CD4-positive, alpha-beta T cell (primary cell): Measurements from ENCODE around the gene RAP1A. TPM values are rescaled to one million over a fixed set of nuclear protein-coding genes. Genes with fewer than 3 reads are reported as not detected.

ENCODE experiments used
- ATAC-seq: fragments of 200-7000 bp; cut with Tn5 transposase; one replicate; pipeline ENCODE4 v1.10.0; 2022; ENCODE audit warnings: mild to moderate bottlenecking; ENCODE audit not compliant: poor library complexity
- CTCF ChIA-PET: fragments of 350-600 bp; sonication (Branson Sonifier 250); formaldehyde crosslinking; loops from one replicate; lab custom pipeline; 2021; ENCODE audit warnings: antibody characterized with exemption, inconsistent platforms; lab: Charles Lee
- POLR2A ChIA-PET: fragments of 350-600 bp; sonication (Branson Sonifier 250); formaldehyde crosslinking; loops from one replicate; lab custom pipeline; 2021; ENCODE audit warnings: antibody characterized with exemption, inconsistent platforms; lab: Charles Lee
- DNase-seq, 14 experiments: peaks; one replicate each; pipeline ENCODE4 v3.0.0-alpha.2; 2013 to 2020; ENCODE audit warnings: mixed read lengths in 2 of 14
- H3K27ac ChIP-seq, 2 donors: one replicate each; pipeline versions ENCODE4 v1.5.1 to v1.7.0; 2013; ENCODE audit warnings: low read length in 2 of 2, low read depth in 1 of 2, mild to moderate bottlenecking in 1 of 2
- H3K27me3 ChIP-seq, 2 experiments: 1 replicate in 1 of 2; 2 replicates in 1 of 2; pipeline versions ENCODE4 v1.6.1 to v1.7.0; 2013; ENCODE audit warnings: low read length in 2 of 2, control low read depth in 1 of 2, mild to moderate bottlenecking in 1 of 2, moderate library complexity in 1 of 2; ENCODE audit not compliant: insufficient read depth in 2 of 2, control insufficient read depth in 1 of 2
- H3K36me3 ChIP-seq: one replicate; pipeline ENCODE4 v1.6.1; 2013; ENCODE audit warnings: low read length, control low read depth; ENCODE audit not compliant: insufficient read depth
- H3K4me1 ChIP-seq: one replicate; pipeline ENCODE4 v1.6.1; 2013; ENCODE audit warnings: low read length, control low read depth; ENCODE audit not compliant: insufficient read depth
- H3K4me3 ChIP-seq: one replicate; pipeline ENCODE4 v1.5.1; 2013; ENCODE audit warnings: mild to moderate bottlenecking, low read length, moderate library complexity
- H3K9me3 ChIP-seq, 2 experiments: 1 replicate in 1 of 2; 2 replicates in 1 of 2; pipeline versions ENCODE4 v1.6.1 to v1.7.0; 2013; ENCODE audit warnings: low read length in 2 of 2, mild to moderate bottlenecking in 2 of 2, control low read depth in 1 of 2, moderate library complexity in 1 of 2; ENCODE audit not compliant: control insufficient read depth in 1 of 2, insufficient read depth in 1 of 2
- H3K27ac Mint-ChIP-seq: one replicate; pipeline ENCODE4 v1.8.0; 2020; ENCODE audit warnings: mixed read lengths
- H3K27me3 Mint-ChIP-seq: one replicate; pipeline ENCODE4 v1.8.0; 2021; ENCODE audit warnings: mixed read lengths
- H3K36me3 Mint-ChIP-seq: one replicate; pipeline ENCODE4 v1.8.0; 2021; ENCODE audit warnings: low read depth, mixed read lengths
- H3K4me1 Mint-ChIP-seq: one replicate; pipeline ENCODE4 v1.8.0; 2021; ENCODE audit warnings: low read depth, mixed read lengths
- H3K4me3 Mint-ChIP-seq: one replicate; pipeline ENCODE4 v1.8.0; 2020; ENCODE audit warnings: mild to moderate bottlenecking, mixed read lengths
- H3K9me3 Mint-ChIP-seq: one replicate; pipeline ENCODE4 v1.8.0; 2020; ENCODE audit warnings: mixed read lengths
- CTCF ChIP-seq: fragments of 200-600 bp; IDR thresholded peaks from one replicate; pipeline ENCODE4 v1.8.0; 2022; ENCODE audit warnings: antibody characterized with exemption, mild to moderate bottlenecking
- intact Hi-C, 2 experiments: fragments of 100-400 bp; cut with DNase I in 1 of 2; cut with micrococcal nuclease in 1 of 2; formaldehyde crosslinking; loops; one replicate each; pipeline versions ENCODE4 v1.15.1 to v1.9.0; 2023 to 2025; cut with DNase I, micrococcal nuclease
- total RNA-seq, 174 experiments: library from RNA in 2 of 174; stranded (reverse) in 2 of 174; gene quantifications; one replicate each; pipeline ENCODE4 v1.2.3 and lab custom pipeline; 2021 to 2026

RAP1A gene
- total RNA-seq, 2 experiments from 2014 or later = 63.8 to 67.1 TPM

GRCh38 chr1:111729946-111730681 is 110.5 kb downstream of the RAP1A start:
- no peak for DNase-seq

GRCh38 chr1:111730706-111731105 is 111.1 kb downstream of the RAP1A start:
- Mint-ChIP-seq H3K27me3 (no peaks in the 10 kb centered on the region), H3K4me3 (no peak overlapping the region), H3K4me1 (no peaks in the 10 kb centered on the region), H3K27ac (no peak overlapping the region), H3K9me3 (no peaks in the 10 kb centered on the region), H3K36me3 (no peaks in the 10 kb centered on the region)
- POLR2A ChIA-PET = interaction anchor here (0.6 kb wide), 1 partner anchor 24 kb away, joined by 3 read pairs; no protein-coding TSS in a partner anchor
- Histone ChIP-seq H3K27me3 (peaks cover 0 to under 1% of the 10 kb centered on the region in 2 experiments), H3K27ac (no peak overlapping the region), H3K4me1 (peaks cover 7% of the 10 kb centered on the region), H3K36me3 (no peaks in the 10 kb centered on the region), H3K4me3 (no peak overlapping the region), H3K9me3 (no peaks in the 10 kb centered on the region)
- ATAC-seq (no peak), DNase-seq (no peak)
- TF ChIP-seq CTCF = no peak
- intact Hi-C loops = no loop called here
- CTCF ChIA-PET = no interaction called here

More at GRCh38 chr1:111729946-111730681, 110.5 kb downstream of the RAP1A start:
- H3K4me3 ChIP-seq = no peak overlapping the region
- no peak for TF ChIP-seq CTCF
- H3K9me3 ChIP-seq = no peaks in the 10 kb centered on the region
- no peaks in the 10 kb centered on the region for H3K36me3 ChIP-seq
- H3K27ac ChIP-seq = no peak overlapping the region
- peaks cover 7% of the 10 kb centered on the region for H3K4me1 ChIP-seq
- Mint-ChIP-seq H3K27me3 (no peaks in the 10 kb centered on the region), H3K9me3 (no peaks in the 10 kb centered on the region), H3K4me1 (no peaks in the 10 kb centered on the region), H3K36me3 (no peaks in the 10 kb centered on the region), H3K4me3 (no peak overlapping the region), H3K27ac (no peak overlapping the region)
- no peaks in the 10 kb centered on the region for H3K27me3 ChIP-seq
- ChIA-PET CTCF (no interaction called here), POLR2A (no interaction called here)
- intact Hi-C loops = no loop called here
- no peak for ATAC-seq

GRCh38 chr1:111731956-111732355 is 112.4 kb downstream of the RAP1A start:
- Mint-ChIP-seq H3K36me3 (no peaks in the 10 kb centered on the region), H3K4me1 (no peaks in the 10 kb centered on the region), H3K9me3 (no peaks in the 10 kb centered on the region), H3K4me3 (no peak overlapping the region), H3K27me3 (no peaks in the 10 kb centered on the region), H3K27ac (no peak overlapping the region)
- ATAC-seq = no peak
- ChIA-PET POLR2A (no interaction called here), CTCF (no interaction called here)
- H3K9me3 ChIP-seq = no peaks in the 10 kb centered on the region
- intact Hi-C loops = no loop called here
- peaks cover 5% of the 10 kb centered on the region in 2 experiments for H3K27me3 ChIP-seq
- no peak for DNase-seq
- H3K36me3 ChIP-seq = no peaks in the 10 kb centered on the region
- H3K27ac ChIP-seq = no peak overlapping the region
- H3K4me1 ChIP-seq = peaks cover 7% of the 10 kb centered on the region
- H3K4me3 ChIP-seq = no peak overlapping the region
- TF ChIP-seq CTCF = no peak
